Ascending aorta (tissue), 2 donors: ENCODE measurements around the gene TRRAP. TPM values are rescaled to one million over a fixed set of nuclear protein-coding genes. Genes with fewer than 3 reads are reported as not detected.

ENCODE experiments used
- DNase-seq, 2 donors: peaks; one replicate each; pipeline ENCODE4 v3.0.0-alpha.2; 2019; ENCODE audit warnings: low spot score in 2 of 2
- H3K27ac ChIP-seq, 2 donors: fragments of 200-600 bp; sonication (generic); one replicate each; pipeline ENCODE4 v1.5.1; 2016 to 2017; ENCODE audit warnings: mild to moderate bottlenecking in 1 of 2
- H3K27me3 ChIP-seq: fragments of 200-600 bp; sonication (generic); one replicate; pipeline ENCODE4 v1.5.1; 2017
- H3K36me3 ChIP-seq, 2 donors: fragments of 200-600 bp; sonication (generic); one replicate each; pipeline ENCODE4 v1.5.1; 2016
- H3K4me1 ChIP-seq, 2 donors: fragments of 200-600 bp; sonication (generic); one replicate each; pipeline ENCODE4 v1.5.1; 2016 to 2017; ENCODE audit warnings: mild to moderate bottlenecking in 1 of 2
- H3K4me3 ChIP-seq, 2 donors: fragments of 200-600 bp; sonication (generic); one replicate each; pipeline ENCODE4 v1.5.1; 2016 to 2017; ENCODE audit warnings: mild to moderate bottlenecking in 1 of 2
- H3K9me3 ChIP-seq, 2 donors: fragments of 200-600 bp; sonication (generic); one replicate each; pipeline ENCODE4 v1.5.1; 2016
- CTCF ChIP-seq, 3 experiments: fragments of 200-600 bp in 2 of 3; fragments of 450-650 bp in 1 of 3; sonication (generic) in 2 of 3; IDR thresholded peaks; one replicate each; pipeline ENCODE4 v1.5.1; 2016 to 2019; ENCODE audit warnings: antibody characterized with exemption in 3 of 3, mild to moderate bottlenecking in 1 of 3, moderate library complexity in 1 of 3
- intact Hi-C: fragments of 100-400 bp; cut with DNase I; formaldehyde crosslinking; loops from one replicate; pipeline ENCODE4 v1.15.1; 2023
- total RNA-seq: library from RNA; depleted of rRNA; stranded (reverse); fragments of >200 nt; gene quantifications from one replicate; pipeline ENCODE4 v1.1.0, GENCODE V29; 2016

The TRRAP gene
- total RNA-seq, 1 donor from 2014 or later = 23.4 TPM

GRCh38 chr7:99021941-99022560 lies 143.7 kb downstream of the TRRAP start:
- intact Hi-C loops = no loop called here
- TF ChIP-seq CTCF (IDR thresholded peaks at IDR 0.05) = no peak
- Histone ChIP-seq H3K9me3 (no peaks in the 10 kb centered on the region), H3K4me3 (no peak overlapping the region), H3K36me3 (peaks cover 0 to 9% of the 10 kb centered on the region in 2 donors), H3K4me1 (peaks cover 3% of the 10 kb centered on the region in 2 donors), H3K27ac (peak overlapping the region in 1 of 2 donors; percentile 38), H3K27me3 (no peaks in the 10 kb centered on the region)
- DNase-seq = peak in 1 of 2 donors; percentile 30

DNA sequence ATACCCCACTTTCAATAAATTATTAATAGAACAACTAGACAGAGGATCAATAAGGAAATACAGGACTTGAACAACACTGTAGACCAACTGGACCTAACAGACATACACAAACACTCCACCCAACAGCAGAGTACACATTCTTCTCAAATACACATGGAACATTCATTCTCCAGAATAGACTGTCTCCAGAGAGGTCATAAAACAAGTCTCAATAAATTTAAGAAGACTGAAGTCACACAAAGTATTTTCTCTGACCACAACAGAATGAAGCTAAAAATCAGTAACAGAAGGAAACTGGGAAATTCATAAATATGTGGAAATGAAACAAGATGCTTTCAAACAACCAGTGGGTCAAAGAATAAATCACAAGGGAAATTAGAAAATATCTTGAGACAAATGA lies 145.7 kb downstream of the TRRAP start:
- Histone ChIP-seq H3K4me3 (no peak overlapping the region), H3K27ac (peak overlapping the region; percentile 4 to 46), H3K9me3 (no peaks in the 10 kb centered on the region), H3K4me1 (peaks cover 3% of the 10 kb centered on the region in 2 donors), H3K27me3 (no peaks in the 10 kb centered on the region), H3K36me3 (peaks cover 12 to 25% of the 10 kb centered on the region in 2 donors)
- peak in 1 of 2 donors; percentile 9 for DNase-seq
- intact Hi-C loops = no loop called here
- TF ChIP-seq CTCF (IDR thresholded peaks at IDR 0.05) = no peak

- DNase-seq = peak in 1 of 2 donors; percentile 2
- H3K27me3 ChIP-seq = no peaks in the 10 kb centered on the region
Measured at GRCh38 chr7:99027241-99027640, 148.9 kb downstream of the TRRAP start.

GRCh38 chr7:99027841-99028240 lies 149.5 kb downstream of the TRRAP start:
- H3K36me3 ChIP-seq = peaks cover 43 to 49% of the 10 kb centered on the region in 2 donors
- H3K27ac ChIP-seq = no peak overlapping the region
- DNase-seq = peak in 1 of 2 donors; percentile 42
- H3K4me3 ChIP-seq = no peak overlapping the region
- no peaks in the 10 kb centered on the region for H3K9me3 ChIP-seq
- peaks cover 9 to 18% of the 10 kb centered on the region in 2 donors for H3K4me1 ChIP-seq
- intact Hi-C loops = no loop called here
- no peak for TF ChIP-seq CTCF (IDR thresholded peaks at IDR 0.05)
- no peaks in the 10 kb centered on the region for H3K27me3 ChIP-seq

More at GRCh38 chr7:99027241-99027640, 148.9 kb downstream of the TRRAP start:
- H3K4me3 ChIP-seq = no peak overlapping the region
- intact Hi-C loops = no loop called here
- no peaks in the 10 kb centered on the region for H3K9me3 ChIP-seq
- H3K4me1 ChIP-seq = peaks cover 9 to 18% of the 10 kb centered on the region in 2 donors
- H3K27ac ChIP-seq = no peak overlapping the region
- TF ChIP-seq CTCF (IDR thresholded peaks at IDR 0.05) = no peak
- H3K36me3 ChIP-seq = peaks cover 37 to 43% of the 10 kb centered on the region in 2 donors

DNA sequence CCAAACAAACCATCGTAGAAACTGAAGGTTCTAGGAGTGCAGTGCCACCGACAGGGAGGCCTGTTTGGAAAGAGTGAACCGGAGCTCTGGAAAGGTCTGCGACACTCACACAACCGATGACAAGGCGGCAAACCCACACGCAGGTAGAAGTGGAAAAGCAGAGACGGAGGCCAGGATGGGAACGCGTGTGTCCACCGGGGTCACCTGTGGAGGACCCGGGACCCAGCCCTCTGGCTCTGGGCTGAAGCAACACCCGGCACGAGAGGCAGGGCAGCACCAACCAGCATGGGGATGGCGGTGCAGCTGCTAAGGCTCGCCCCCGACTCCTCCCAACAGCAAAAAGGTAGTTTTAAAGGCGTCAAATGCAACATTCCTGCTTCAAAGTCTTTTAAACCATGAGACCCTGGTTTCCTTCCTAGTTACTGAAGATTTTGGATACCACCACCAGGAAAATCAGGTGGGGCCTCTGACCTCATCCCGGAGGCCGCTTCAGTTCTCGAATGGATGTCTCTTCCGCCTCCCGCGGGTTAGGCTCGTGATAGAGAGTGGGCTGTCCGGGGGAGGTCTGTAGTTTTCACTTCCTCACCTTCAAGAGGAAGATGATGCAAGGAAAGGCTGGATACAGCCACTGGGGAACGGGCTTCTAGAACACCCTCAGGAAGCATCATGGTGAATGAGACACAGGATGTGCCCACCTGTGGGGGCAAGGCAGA lies 150.1 kb downstream of the TRRAP start:
- no peaks in the 10 kb centered on the region for H3K27me3 ChIP-seq
- intact Hi-C loops = no loop called here
- peak in 1 of 2 donors; percentile 56 for DNase-seq

More for the DNA sequence above, 150.1 kb downstream of the TRRAP start:
- Histone ChIP-seq H3K4me1 (peaks cover 9 to 18% of the 10 kb centered on the region in 2 donors), H3K4me3 (no peak overlapping the region), H3K27ac (peak overlapping the region; percentile 88 to 91), H3K36me3 (peaks cover 48 to 55% of the 10 kb centered on the region in 2 donors), H3K9me3 (no peaks in the 10 kb centered on the region)
- no peak for TF ChIP-seq CTCF (IDR thresholded peaks at IDR 0.05)
